ENCODE measurements around the gene PTH2.
"Not testable (repeated sequence)": the region's sequence is repeated elsewhere in the genome, so short reads cannot be mapped to it uniquely, and the experiment has no call there.

PTH2 gene

GRCh38 chr19:49395581-49396407 lies 27.4 kb downstream of the PTH2 start:
- H3K9me3 Mint-ChIP-seq: no peaks in the 10 kb centered on the region
- peaks cover 4% of the 10 kb centered on the region for H3K27me3 Mint-ChIP-seq
- no peak overlapping the region for H3K4me3 Mint-ChIP-seq
- no peak overlapping the region for H3K27ac Mint-ChIP-seq
- peaks cover 20% of the 10 kb centered on the region for H3K4me1 Mint-ChIP-seq (ENCODE audit: low read depth)
- H3K36me3 Mint-ChIP-seq (ENCODE audit: low read depth): no peaks in the 10 kb centered on the region

- Mint-ChIP-seq H3K4me3 (no peak overlapping the region), H3K4me1 (ENCODE audit: low read depth) (peaks cover 20% of the 10 kb centered on the region), H3K9me3 (no peaks in the 10 kb centered on the region), H3K36me3 (ENCODE audit: low read depth) (no peaks in the 10 kb centered on the region), H3K27me3 (peaks cover 4% of the 10 kb centered on the region), H3K27ac (no peak overlapping the region)
These were observed 29.4 kb downstream of the PTH2 start for GRCh38 chr19:49393881-49394280.

GRCh38 chr19:49391581-49392399 lies 31.5 kb downstream of the PTH2 start:
- Mint-ChIP-seq H3K27me3 (peaks cover 4% of the 10 kb centered on the region), H3K9me3 (no peaks in the 10 kb centered on the region), H3K27ac (peak overlapping the region; percentile 6), H3K4me3 (no peak overlapping the region), H3K4me1 (ENCODE audit: low read depth) (peaks cover 18% of the 10 kb centered on the region), H3K36me3 (ENCODE audit: low read depth) (no peaks in the 10 kb centered on the region)

- Mint-ChIP-seq H3K4me1 (ENCODE audit: low read depth) (peaks cover 18% of the 10 kb centered on the region), H3K9me3 (no peaks in the 10 kb centered on the region), H3K27me3 (peaks cover 4% of the 10 kb centered on the region), H3K27ac (no peak overlapping the region), H3K4me3 (no peak overlapping the region), H3K36me3 (ENCODE audit: low read depth) (no peaks in the 10 kb centered on the region)
These were observed 32.3 kb downstream of the PTH2 start for GRCh38 chr19:49390929-49391359.

- Mint-ChIP-seq H3K27me3 (peaks cover 4% of the 10 kb centered on the region), H3K9me3 (no peaks in the 10 kb centered on the region), H3K36me3 (ENCODE audit: low read depth) (no peaks in the 10 kb centered on the region), H3K27ac (no peak overlapping the region), H3K4me1 (ENCODE audit: low read depth) (peaks cover 18% of the 10 kb centered on the region), H3K4me3 (no peak overlapping the region)
These were observed 32.9 kb downstream of the PTH2 start for GRCh38 chr19:49390131-49390928.

GRCh38 chr19:49389406-49389805 lies 33.8 kb downstream of the PTH2 start:
- Mint-ChIP-seq H3K9me3 (no peaks in the 10 kb centered on the region), H3K27ac (no peak overlapping the region), H3K4me3 (no peak overlapping the region), H3K4me1 (ENCODE audit: low read depth) (peaks cover 18% of the 10 kb centered on the region), H3K27me3 (peaks cover 4% of the 10 kb centered on the region), H3K36me3 (ENCODE audit: low read depth) (no peaks in the 10 kb centered on the region)

- no peaks in the 10 kb centered on the region for H3K9me3 Mint-ChIP-seq
- peaks cover 10% of the 10 kb centered on the region for H3K27me3 Mint-ChIP-seq
- H3K4me3 Mint-ChIP-seq: peak within 1 kb of the TSS; percentile 65
- peaks cover 18% of the 10 kb centered on the region for H3K4me1 Mint-ChIP-seq (ENCODE audit: low read depth)
- peak within 1 kb of the TSS; percentile 71 for H3K27ac Mint-ChIP-seq
- H3K36me3 Mint-ChIP-seq (ENCODE audit: low read depth): no peaks in the 10 kb centered on the region
These were observed 35.3 kb downstream of the PTH2 start, which contains the start of gene KASH5 for GRCh38 chr19:49387936-49388372. Gene KASH5, plus strand, starts transcription at chr19:49388249. Its CDS starts 2,635 bp downstream, at chr19:49390884.

GRCh38 chr19:49383599-49383998 lies 39.6 kb downstream of the PTH2 start:
- Mint-ChIP-seq H3K27ac (no peak overlapping the region), H3K27me3 (peaks cover 16% of the 10 kb centered on the region), H3K4me3 (no peak overlapping the region), H3K4me1 (ENCODE audit: low read depth) (peaks cover 10% of the 10 kb centered on the region), H3K36me3 (ENCODE audit: low read depth) (peaks cover 4% of the 10 kb centered on the region), H3K9me3 (peaks cover 8% of the 10 kb centered on the region)

- H3K9me3 Mint-ChIP-seq: peaks cover 8% of the 10 kb centered on the region
- no peak overlapping the region for H3K4me3 Mint-ChIP-seq
- H3K4me1 Mint-ChIP-seq (ENCODE audit: low read depth): peaks cover 4% of the 10 kb centered on the region
- no peak overlapping the region for H3K27ac Mint-ChIP-seq
- peaks cover 19% of the 10 kb centered on the region for H3K27me3 Mint-ChIP-seq
- H3K36me3 Mint-ChIP-seq (ENCODE audit: low read depth): peaks cover 4% of the 10 kb centered on the region
These were observed 40.6 kb downstream of the PTH2 start for GRCh38 chr19:49382639-49383038.

- Mint-ChIP-seq H3K36me3 (ENCODE audit: low read depth) (peaks cover 4% of the 10 kb centered on the region), H3K4me3 (no peak overlapping the region), H3K27me3 (peaks cover 25% of the 10 kb centered on the region), H3K27ac (no peak overlapping the region), H3K9me3 (peaks cover 8% of the 10 kb centered on the region), H3K4me1 (ENCODE audit: low read depth) (no peaks in the 10 kb centered on the region)
These were observed 42.9 kb downstream of the PTH2 start for GRCh38 chr19:49380391-49380790.

GRCh38 chr19:49378512-49378911 lies 44.7 kb downstream of the PTH2 start:
- Mint-ChIP-seq H3K4me3 (no peak overlapping the region), H3K27ac (no peak overlapping the region), H3K9me3 (peaks cover 8% of the 10 kb centered on the region), H3K36me3 (ENCODE audit: low read depth) (peaks cover 4% of the 10 kb centered on the region), H3K27me3 (peaks cover 21% of the 10 kb centered on the region), H3K4me1 (ENCODE audit: low read depth) (no peaks in the 10 kb centered on the region)

- no peak overlapping the region for H3K4me3 Mint-ChIP-seq
- no peaks in the 10 kb centered on the region for H3K4me1 Mint-ChIP-seq (ENCODE audit: low read depth)
- no peaks in the 10 kb centered on the region for H3K9me3 Mint-ChIP-seq
- H3K27me3 Mint-ChIP-seq: peaks cover 15% of the 10 kb centered on the region
- H3K27ac Mint-ChIP-seq: no peak overlapping the region
- H3K36me3 Mint-ChIP-seq (ENCODE audit: low read depth): no peaks in the 10 kb centered on the region
These were observed 48.4 kb downstream of the PTH2 start for GRCh38 chr19:49374665-49375434.

GRCh38 chr19:49373174-49373573 lies 50.1 kb downstream of the PTH2 start:
- H3K4me1 Mint-ChIP-seq (ENCODE audit: low read depth); H3K27me3 Mint-ChIP-seq; H3K4me3 Mint-ChIP-seq; H3K9me3 Mint-ChIP-seq; H3K36me3 Mint-ChIP-seq (ENCODE audit: low read depth); H3K27ac Mint-ChIP-seq: not testable (repeated sequence)
